ENCODE results near the gene COG4.

Gene COG4

DNA sequence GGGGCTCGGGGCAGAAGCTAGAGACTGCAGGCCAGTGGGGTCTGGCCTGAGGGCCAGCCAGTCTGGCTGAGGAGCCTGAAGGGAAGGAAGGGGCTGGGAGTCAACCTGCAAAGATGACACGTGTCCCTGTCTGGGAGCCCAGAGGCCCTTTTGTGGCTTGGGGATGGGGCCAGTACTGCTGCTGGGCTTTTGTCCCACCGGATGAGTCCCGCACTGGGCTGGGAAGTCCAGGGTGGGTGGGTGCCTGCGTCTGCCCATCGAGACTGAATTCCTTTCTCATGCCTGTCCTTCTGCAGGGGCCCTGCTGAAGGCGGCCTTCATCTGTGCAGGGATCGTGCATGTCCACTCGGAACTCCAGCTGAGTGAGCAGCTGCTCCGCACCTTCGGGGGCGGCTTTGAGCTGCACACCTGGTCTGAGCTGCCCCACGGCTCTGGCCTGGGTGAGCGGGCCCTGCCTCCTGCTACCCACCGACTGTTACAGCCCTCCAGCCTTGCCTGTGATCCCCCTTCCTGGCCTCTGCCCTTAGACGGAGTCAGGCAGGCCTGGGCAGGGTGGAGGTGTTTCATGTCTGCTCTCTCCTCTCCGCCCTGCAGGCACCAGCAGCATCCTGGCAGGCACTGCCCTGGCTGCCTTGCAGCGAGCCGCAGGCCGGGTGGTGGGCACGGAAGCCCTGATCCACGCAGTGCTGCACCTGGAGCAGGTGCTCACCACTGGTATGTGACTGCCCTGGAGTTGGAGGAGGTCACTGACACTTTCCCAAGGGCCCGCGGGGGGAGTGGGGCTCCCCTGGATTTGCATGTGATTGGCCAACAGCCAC lies 48.1 kb downstream of the COG4 start:
- H3K4me3 ChIP-seq (ENCODE audit: low read length): no peak overlapping the region; the same call in 1 of the 2 replicates
- H2AFZ ChIP-seq (ENCODE audit: low read depth, low read length): no peak overlapping the region
- H3K36me3 ChIP-seq (replicated peaks; ENCODE audit: low read depth, low read length): peaks cover 27% of the 10 kb centered on the region
- H3K9me3 ChIP-seq (ENCODE audit: insufficient read depth, low read length): no peaks in the 10 kb centered on the region
- no peaks in the 10 kb centered on the region for H3K27me3 ChIP-seq (ENCODE audit: low read depth, low read length)
- H3K4me1 ChIP-seq (ENCODE audit: low read length): peaks cover 58% of the 10 kb centered on the region
- H3K4me2 ChIP-seq (ENCODE audit: low read length): peak overlapping the region; percentile 36
- peak overlapping the region; percentile 71; the same call in 1 of the 2 replicates for H3K9ac ChIP-seq (ENCODE audit: low read length)
- TF ChIP-seq, protein P1, sequence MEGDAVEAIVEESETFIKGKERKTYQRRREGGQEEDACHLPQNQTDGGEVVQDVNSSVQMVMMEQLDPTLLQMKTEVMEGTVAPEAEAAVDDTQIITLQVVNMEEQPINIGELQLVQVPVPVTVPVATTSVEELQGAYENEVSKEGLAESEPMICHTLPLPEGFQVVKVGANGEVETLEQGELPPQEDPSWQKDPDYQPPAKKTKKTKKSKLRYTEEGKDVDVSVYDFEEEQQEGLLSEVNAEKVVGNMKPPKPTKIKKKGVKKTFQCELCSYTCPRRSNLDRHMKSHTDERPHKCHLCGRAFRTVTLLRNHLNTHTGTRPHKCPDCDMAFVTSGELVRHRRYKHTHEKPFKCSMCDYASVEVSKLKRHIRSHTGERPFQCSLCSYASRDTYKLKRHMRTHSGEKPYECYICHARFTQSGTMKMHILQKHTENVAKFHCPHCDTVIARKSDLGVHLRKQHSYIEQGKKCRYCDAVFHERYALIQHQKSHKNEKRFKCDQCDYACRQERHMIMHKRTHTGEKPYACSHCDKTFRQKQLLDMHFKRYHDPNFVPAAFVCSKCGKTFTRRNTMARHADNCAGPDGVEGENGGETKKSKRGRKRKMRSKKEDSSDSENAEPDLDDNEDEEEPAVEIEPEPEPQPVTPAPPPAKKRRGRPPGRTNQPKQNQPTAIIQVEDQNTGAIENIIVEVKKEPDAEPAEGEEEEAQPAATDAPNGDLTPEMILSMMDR (IDR thresholded peaks at IDR 0.05; ENCODE audit: low read depth, low read length): no peak
- TF ChIP-seq EZH2phosphoT487 (IDR thresholded peaks at IDR 0.05; ENCODE audit: low read depth): no peak
- H4K20me1 ChIP-seq (ENCODE audit: insufficient read depth, low read length): no peaks in the 10 kb centered on the region
- peak overlapping the region; percentile 98 for H3K27ac ChIP-seq (ENCODE audit: low read length)
- no peaks in the 10 kb centered on the region for H3K79me2 ChIP-seq (ENCODE audit: low read length)

DNA sequence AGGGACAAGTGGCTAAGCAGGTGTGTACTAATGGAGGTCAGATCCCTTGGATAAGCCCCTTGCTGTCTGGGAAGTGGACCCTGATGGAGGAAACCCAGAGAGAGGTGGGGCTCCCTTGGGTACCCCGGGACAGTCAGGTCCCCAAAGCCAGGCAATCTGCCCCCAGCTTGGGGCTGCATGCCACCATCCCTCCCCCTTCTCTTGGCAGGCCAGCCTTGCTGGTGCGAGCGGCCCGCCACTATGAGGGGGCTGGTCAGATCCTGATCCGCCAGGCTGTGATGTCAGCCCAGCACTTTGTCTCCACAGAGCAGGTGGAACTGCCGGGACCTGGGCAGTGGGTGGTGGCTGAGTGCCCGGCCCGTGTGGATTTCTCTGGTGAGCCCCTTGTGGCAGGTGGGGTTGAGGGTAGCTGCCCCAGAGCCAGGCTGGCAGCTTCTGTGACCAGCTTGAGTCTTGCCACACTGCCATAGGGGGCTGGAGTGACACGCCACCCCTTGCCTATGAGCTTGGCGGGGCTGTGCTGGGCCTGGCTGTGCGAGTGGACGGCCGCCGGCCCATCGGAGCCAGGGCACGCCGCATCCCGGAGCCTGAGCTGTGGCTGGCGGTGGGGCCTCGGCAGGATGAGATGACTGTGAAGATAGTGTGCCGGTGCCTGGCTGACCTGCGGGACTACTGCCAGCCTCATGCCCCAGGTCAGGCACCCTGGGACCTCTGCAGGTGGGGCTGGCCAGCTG lies 48.9 kb downstream of the COG4 start:
- no peaks in the 10 kb centered on the region for H3K9me3 ChIP-seq (ENCODE audit: insufficient read depth, low read length)
- no peaks in the 10 kb centered on the region for H3K79me2 ChIP-seq (ENCODE audit: low read length)
- no peak overlapping the region for H3K27ac ChIP-seq (ENCODE audit: low read length)
- H3K36me3 ChIP-seq (replicated peaks; ENCODE audit: low read depth, low read length): peaks cover 19% of the 10 kb centered on the region
- no peak overlapping the region for H3K4me3 ChIP-seq (ENCODE audit: low read length)
- no peaks in the 10 kb centered on the region for H4K20me1 ChIP-seq (ENCODE audit: insufficient read depth, low read length)
- no peak overlapping the region for H2AFZ ChIP-seq (ENCODE audit: low read depth, low read length)
- TF ChIP-seq EZH2phosphoT487 (IDR thresholded peaks at IDR 0.05; ENCODE audit: low read depth): no peak
- TF ChIP-seq, protein P1 (IDR thresholded peaks at IDR 0.05; ENCODE audit: low read depth, low read length): no peak
- no peaks in the 10 kb centered on the region for H3K27me3 ChIP-seq (ENCODE audit: low read depth, low read length)
- H3K9ac ChIP-seq (ENCODE audit: low read length): no peak overlapping the region
- peaks cover 56% of the 10 kb centered on the region for H3K4me1 ChIP-seq (ENCODE audit: low read length)
- H3K4me2 ChIP-seq (ENCODE audit: low read length): no peak overlapping the region

GRCh38 chr16:70473446-70474319 lies 49.7 kb downstream of the COG4 start:
- Histone ChIP-seq H3K79me2 (ENCODE audit: low read length) (no peaks in the 10 kb centered on the region), H4K20me1 (ENCODE audit: insufficient read depth, low read length) (no peaks in the 10 kb centered on the region), H3K9me3 (ENCODE audit: insufficient read depth, low read length) (no peaks in the 10 kb centered on the region), H3K4me1 (ENCODE audit: low read length) (peaks cover 56% of the 10 kb centered on the region), H3K9ac (ENCODE audit: low read length) (no peak overlapping the region), H2AFZ (ENCODE audit: low read depth, low read length) (no peak overlapping the region), H3K36me3 (replicated peaks; ENCODE audit: low read depth, low read length) (peaks cover 11% of the 10 kb centered on the region), H3K27me3 (ENCODE audit: low read depth, low read length) (no peaks in the 10 kb centered on the region), H3K4me3 (ENCODE audit: low read length) (no peak overlapping the region), H3K27ac (ENCODE audit: low read length) (no peak overlapping the region), H3K4me2 (ENCODE audit: low read length) (no peak overlapping the region)
- TF ChIP-seq, protein P1 (IDR thresholded peaks at IDR 0.05; ENCODE audit: low read depth, low read length): peak; percentile 42
- no peak for TF ChIP-seq EZH2phosphoT487 (IDR thresholded peaks at IDR 0.05; ENCODE audit: low read depth)
